ENCODE results near the gene CLTCL1. TPM values are rescaled to one million over a fixed set of nuclear protein-coding genes. Genes with fewer than 3 reads are reported as not detected.

Gene CLTCL1
- total and polyA plus RNA-seq, 9 of the 15 experiments (the other 6 are each of a cell fraction or from before 2014, with no cell fraction given): 1.1 to 11.7 (median 5.0) TPM

DNA sequence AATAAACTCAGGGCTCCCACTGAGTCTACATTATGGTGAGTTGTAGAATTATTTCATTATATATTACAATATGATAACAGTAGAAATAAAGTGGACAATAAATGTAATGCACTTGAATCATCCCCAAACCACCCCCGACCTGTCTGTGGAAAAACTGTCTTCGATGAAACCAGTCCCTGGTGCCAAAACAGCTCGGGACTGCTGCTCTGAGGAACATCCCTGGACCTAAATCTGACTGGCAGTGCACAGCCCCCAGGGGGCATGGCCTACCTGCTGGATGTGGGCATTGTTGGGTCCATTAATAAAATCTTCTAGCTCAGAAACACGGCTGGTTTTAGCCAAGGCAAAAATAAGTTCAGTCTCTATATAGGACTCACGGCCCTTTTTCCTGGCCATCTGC, 83.6 kb downstream of the CLTCL1 start:
- in situ Hi-C loops (cut with MboI) (no loop called here), intact Hi-C loops (cut with micrococcal nuclease) (no loop called here)
- Histone ChIP-seq H3K27me3 (ENCODE audit: control insufficient read depth in 2 of 2, insufficient read depth in 2 of 2, low read length in 2 of 2) (peaks cover 43 to 52% of the 10 kb centered on the region in 2 experiments), H4K20me1 (replicated peaks; ENCODE audit: control insufficient read depth, insufficient read depth, low read length) (0 out of 2 replicates have a peak, but pooled peaks cover 7% of the 10 kb centered on the region), H3K9me3 (replicated peaks; ENCODE audit: control insufficient read depth, insufficient read depth, low read depth, low read length) (no peaks in the 10 kb centered on the region), H3K9ac (ENCODE audit: insufficient read depth in 1 of 2, low read depth in 2 of 2, low read length in 2 of 2) (no peak overlapping the region), H3K4me1 (replicated peaks in 1 of 2; ENCODE audit: control insufficient read depth in 2 of 2, insufficient read depth in 2 of 2, low read length in 2 of 2) (peaks cover 3 to 10% of the 10 kb centered on the region in 2 experiments; a peak in 4 of 5 replicates), H3K4me2 (ENCODE audit: insufficient read depth, low read length) (no peak overlapping the region), H3K36me3 (ENCODE audit: control insufficient read depth, insufficient read depth, low read length) (no peaks in the 10 kb centered on the region), H3K9me1 (ENCODE audit: control insufficient read depth, insufficient read depth, low read length) (no peaks in the 10 kb centered on the region), H2AFZ (ENCODE audit: low read depth, low read length) (no peak overlapping the region), H3K4me3 (no peak overlapping the region), H3K79me2 (ENCODE audit: control insufficient read depth, insufficient read depth, low read length) (no peaks in the 10 kb centered on the region), H3K27ac (ENCODE audit: extremely low read depth, low read depth, low read length) (no peak overlapping the region)
- FAIRE-seq (no peak), DNase-seq (ENCODE audit: extremely low read depth in 1 of 4, low spot score in 3 of 4) (no peak), ATAC-seq (no peak)
- BruUV-seq (replicated peaks): no TSS peak
- ChIA-PET POLR2A (interaction anchor here (0.6 to 11.1 kb wide), 10 partner anchors 10 to 219 kb away, joined by 3 to 123 read pairs (median 5); no protein-coding TSS in a partner anchor), CTCF (ENCODE audit: low intra/inter-chr PET ratio) (no interaction called here)
- 9% methylated on average over 5 of the region's 5 CpGs for WGBS (ENCODE audit: insufficient coverage, low coverage, missing lambda C conversion rate)
- TF ChIP-seq DIDO1 (tag; IDR thresholded peaks at IDR 0.05; ENCODE audit: low read depth): no peak
- no peak for TF ChIP-seq RBM39 (optimal IDR thresholded peaks at IDR 0.05; ENCODE audit: low read depth, low read length)
- TF ChIP-seq ZNF239 (CRISPR knock-in tag; IDR thresholded peaks at IDR 0.05): no peak
- no peak for TF ChIP-seq MYC (IDR thresholded peaks at IDR 0.05; ENCODE audit: low read depth, low read length)
- TF ChIP-seq MYC (CRISPR knock-in tag; IDR thresholded peaks at IDR 0.05; ENCODE audit: borderline replicate concordance, low read depth): 0 out of 2 replicates have a peak, but pooled peaks have one; percentile 76
- TF ChIP-seq, protein P1, sequence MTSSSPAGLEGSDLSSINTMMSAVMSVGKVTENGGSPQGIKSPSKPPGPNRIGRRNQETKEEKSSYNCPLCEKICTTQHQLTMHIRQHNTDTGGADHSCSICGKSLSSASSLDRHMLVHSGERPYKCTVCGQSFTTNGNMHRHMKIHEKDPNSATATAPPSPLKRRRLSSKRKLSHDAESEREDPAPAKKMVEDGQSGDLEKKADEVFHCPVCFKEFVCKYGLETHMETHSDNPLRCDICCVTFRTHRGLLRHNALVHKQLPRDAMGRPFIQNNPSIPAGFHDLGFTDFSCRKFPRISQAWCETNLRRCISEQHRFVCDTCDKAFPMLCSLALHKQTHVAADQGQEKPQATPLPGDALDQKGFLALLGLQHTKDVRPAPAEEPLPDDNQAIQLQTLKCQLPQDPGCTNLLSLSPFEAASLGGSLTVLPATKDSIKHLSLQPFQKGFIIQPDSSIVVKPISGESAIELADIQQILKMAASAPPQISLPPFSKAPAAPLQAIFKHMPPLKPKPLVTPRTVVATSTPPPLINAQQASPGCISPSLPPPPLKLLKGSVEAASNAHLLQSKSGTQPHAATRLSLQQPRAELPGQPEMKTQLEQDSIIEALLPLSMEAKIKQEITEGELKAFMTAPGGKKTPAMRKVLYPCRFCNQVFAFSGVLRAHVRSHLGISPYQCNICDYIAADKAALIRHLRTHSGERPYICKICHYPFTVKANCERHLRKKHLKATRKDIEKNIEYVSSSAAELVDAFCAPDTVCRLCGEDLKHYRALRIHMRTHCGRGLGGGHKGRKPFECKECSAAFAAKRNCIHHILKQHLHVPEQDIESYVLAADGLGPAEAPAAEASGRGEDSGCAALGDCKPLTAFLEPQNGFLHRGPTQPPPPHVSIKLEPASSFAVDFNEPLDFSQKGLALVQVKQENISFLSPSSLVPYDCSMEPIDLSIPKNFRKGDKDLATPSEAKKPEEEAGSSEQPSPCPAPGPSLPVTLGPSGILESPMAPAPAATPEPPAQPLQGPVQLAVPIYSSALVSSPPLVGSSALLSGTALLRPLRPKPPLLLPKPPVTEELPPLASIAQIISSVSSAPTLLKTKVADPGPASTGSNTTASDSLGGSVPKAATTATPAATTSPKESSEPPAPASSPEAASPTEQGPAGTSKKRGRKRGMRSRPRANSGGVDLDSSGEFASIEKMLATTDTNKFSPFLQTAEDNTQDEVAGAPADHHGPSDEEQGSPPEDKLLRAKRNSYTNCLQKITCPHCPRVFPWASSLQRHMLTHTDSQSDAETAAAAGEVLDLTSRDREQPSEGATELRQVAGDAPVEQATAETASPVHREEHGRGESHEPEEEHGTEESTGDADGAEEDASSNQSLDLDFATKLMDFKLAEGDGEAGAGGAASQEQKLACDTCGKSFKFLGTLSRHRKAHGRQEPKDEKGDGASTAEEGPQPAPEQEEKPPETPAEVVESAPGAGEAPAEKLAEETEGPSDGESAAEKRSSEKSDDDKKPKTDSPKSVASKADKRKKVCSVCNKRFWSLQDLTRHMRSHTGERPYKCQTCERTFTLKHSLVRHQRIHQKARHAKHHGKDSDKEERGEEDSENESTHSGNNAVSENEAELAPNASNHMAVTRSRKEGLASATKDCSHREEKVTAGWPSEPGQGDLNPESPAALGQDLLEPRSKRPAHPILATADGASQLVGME (CRISPR knock-in tag; IDR thresholded peaks at IDR 0.05): no peak
- TF ChIP-seq CTCF (IDR thresholded peaks at IDR 0.05 in 2 of 3, conservative IDR thresholded peaks at IDR 0.05 in 1 of 3; ENCODE audit: insufficient read depth in 2 of 3, low read depth in 1 of 3, low read length in 3 of 3): 0 out of 6 replicates have a peak, but pooled peaks of 2 of the 3 experiments have one; percentile 4 to 12
- no peak for TF ChIP-seq CHD2 (IDR thresholded peaks at IDR 0.05; ENCODE audit: low read depth, low read length)
- TF ChIP-seq RHOXF2B (CRISPR knock-in tag; conservative IDR thresholded peaks at IDR 0.05): 0 out of 2 replicates have a peak, but pooled peaks have one; percentile 69
- TF ChIP-seq, protein P2, sequence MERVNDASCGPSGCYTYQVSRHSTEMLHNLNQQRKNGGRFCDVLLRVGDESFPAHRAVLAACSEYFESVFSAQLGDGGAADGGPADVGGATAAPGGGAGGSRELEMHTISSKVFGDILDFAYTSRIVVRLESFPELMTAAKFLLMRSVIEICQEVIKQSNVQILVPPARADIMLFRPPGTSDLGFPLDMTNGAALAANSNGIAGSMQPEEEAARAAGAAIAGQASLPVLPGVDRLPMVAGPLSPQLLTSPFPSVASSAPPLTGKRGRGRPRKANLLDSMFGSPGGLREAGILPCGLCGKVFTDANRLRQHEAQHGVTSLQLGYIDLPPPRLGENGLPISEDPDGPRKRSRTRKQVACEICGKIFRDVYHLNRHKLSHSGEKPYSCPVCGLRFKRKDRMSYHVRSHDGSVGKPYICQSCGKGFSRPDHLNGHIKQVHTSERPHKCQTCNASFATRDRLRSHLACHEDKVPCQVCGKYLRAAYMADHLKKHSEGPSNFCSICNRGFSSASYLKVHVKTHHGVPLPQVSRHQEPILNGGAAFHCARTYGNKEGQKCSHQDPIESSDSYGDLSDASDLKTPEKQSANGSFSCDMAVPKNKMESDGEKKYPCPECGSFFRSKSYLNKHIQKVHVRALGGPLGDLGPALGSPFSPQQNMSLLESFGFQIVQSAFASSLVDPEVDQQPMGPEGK (CRISPR knock-in tag; IDR thresholded peaks at IDR 0.05; ENCODE audit: borderline replicate concordance): peak; percentile 44; the same call in 1 of the 2 replicates
- TF ChIP-seq NR4A1 (CRISPR knock-in tag; IDR thresholded peaks at IDR 0.05): no peak
- no peak for TF ChIP-seq NR4A1 (tag; IDR thresholded peaks at IDR 0.05)
- TF ChIP-seq ZC3H8 (IDR thresholded peaks at IDR 0.05): no peak
- no peak for TF ChIP-seq L3MBTL2 (IDR thresholded peaks at IDR 0.05)
- TF ChIP-seq ZSCAN32 (CRISPR knock-in tag; IDR thresholded peaks at IDR 0.05): no peak
